Activated CD4-positive, alpha-beta T cell treated with anti-CD3 and anti-CD28 coated beads, Interleukin-10, Interleukin-2, amounts not matched to agents 100 ng/mL and 50 ng/mL, durations not matched to agents 16 hours and 8 hours (primary cell): Measurements from ENCODE around the gene PIERCE2.
"Not testable (repeated sequence)": the region's sequence is repeated elsewhere in the genome, so short reads cannot be mapped to it uniquely, and the experiment has no call there.

Source experiments
- DNase-seq: peaks from one replicate; pipeline ENCODE4 v3.0.0-alpha.2; 2020

Gene PIERCE2

DNA sequence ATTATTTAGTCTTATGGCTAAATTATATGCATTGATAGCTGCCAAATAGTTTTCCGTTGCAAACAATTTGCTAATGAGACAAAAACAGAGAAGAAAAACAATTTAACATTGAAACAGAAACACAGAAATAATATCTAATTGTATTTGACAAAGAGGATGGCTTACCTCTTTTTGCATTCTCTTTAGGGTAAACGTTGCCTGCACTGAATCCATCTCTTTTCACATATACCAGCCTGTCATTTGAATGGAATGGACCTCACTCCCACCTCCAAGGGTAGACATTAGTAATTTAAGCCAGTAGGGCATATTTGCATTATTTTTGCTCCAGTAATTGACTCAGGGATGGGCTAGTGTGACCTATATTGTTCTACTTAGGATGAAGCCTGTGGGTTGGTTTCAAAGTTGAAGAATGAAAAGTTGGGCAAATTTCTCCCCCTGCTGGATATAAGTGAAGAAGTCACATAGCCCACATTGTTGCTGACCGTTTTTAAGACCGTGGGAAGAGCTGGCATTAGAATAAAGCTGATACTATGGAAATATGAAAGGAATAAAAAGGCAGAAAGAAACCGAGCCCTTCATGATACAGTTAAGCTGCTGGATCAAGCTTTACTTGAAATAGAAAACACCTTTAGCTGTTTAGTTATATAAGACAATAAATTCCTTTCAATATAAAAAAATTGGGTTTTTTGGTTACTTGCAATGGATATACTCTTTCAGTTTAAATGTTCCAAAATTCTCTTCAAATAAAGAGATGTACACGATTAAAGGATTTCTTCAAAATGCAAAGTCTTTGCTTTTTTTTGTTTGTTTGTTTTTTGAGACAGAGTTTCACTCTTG, 26.9 kb downstream of the PIERCE2 start:
- DNase-seq = peak; percentile 56

DNA sequence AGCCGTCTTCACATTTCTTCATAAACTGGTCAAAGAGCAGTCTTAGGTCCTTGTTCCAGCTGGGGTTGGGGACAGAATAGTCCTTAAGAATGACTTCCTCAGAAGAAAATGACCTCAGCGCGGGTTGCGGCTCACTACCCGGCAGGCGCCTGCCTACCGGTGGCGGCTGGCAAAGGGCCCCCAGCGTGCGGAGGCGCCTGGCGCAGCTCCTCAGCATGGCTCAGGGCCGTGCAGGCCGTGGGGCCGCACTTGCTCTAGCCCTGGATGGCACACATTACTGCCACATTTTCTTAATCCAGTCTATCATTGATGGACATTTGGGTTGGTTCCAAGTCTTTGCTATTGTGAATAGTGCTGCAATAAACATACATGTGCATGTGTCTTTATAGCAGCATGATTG, 34.8 kb downstream of the PIERCE2 start:
- not testable (repeated sequence) for DNase-seq

DNA sequence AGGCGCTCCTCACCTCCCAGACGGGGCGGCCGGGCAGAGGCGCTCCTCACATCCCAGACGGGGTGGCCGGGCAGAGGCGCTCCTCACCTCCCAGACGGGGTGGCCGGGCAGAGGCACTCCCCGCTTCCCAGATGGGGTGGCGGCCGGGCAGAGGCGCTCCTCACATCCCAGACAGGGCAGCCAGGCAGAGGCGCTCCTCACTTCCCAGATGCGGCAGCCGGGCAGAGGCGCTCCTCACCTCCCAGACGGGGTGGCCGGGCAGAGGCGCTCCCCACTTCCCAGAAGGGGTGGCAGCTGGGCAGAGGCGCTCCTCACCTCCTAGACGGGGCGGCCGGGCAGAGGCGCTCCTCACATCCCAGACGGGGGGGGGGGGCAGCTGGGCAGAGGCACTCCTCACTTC, 37.6 kb downstream of the PIERCE2 start:
- not testable (repeated sequence) for DNase-seq

DNA sequence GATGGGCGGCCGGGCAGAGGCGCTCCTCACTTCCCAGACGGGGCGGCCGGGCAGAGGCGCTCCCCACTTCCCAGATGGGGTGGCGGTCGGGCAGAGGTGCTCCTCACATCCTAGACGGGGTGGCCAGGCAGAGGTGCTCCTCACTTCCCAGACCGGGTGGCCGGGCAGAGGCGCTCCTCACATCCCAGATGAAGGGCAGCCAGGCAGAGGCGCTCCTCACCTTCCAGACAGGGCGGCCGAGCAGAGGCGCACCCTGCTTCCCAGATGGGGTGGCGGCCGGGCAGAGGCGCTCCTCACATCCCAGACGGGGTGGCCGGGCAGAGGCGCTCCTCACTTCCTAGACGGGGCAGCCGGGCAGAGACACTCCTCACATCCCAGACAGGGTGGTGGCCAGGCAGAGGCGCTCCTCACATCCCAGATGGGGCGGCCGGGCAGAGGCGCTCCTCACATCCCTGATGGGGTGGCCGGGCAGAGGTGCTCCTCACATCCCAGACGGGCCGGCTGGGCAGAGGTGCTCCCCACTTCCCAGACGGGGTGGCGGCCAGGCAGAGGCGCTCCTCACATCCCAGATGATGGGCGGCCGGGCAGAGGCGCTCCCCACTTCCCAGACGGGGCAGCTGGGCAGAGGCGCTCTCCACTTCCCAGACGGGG, 38.2 kb downstream of the PIERCE2 start:
- not testable (repeated sequence) for DNase-seq

DNA sequence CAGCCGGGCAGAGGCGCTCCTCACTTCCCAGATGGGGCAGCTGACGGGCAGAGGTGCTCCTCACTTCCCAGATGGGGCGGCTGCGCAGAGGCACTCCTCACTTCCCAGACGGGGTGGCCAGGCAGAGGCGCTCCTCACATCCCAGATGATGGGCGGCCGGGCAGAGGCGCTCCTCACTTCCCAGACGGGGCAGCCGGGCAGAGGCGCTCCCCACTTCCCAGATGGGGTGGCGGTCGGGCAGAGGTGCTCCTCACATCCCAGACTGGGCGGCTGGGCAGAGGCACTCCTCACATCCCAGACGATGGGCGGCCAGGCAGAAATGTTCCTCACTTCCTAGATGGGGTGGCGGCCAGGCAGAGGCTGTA, 38.7 kb downstream of the PIERCE2 start:
- DNase-seq = not testable (repeated sequence)

DNA sequence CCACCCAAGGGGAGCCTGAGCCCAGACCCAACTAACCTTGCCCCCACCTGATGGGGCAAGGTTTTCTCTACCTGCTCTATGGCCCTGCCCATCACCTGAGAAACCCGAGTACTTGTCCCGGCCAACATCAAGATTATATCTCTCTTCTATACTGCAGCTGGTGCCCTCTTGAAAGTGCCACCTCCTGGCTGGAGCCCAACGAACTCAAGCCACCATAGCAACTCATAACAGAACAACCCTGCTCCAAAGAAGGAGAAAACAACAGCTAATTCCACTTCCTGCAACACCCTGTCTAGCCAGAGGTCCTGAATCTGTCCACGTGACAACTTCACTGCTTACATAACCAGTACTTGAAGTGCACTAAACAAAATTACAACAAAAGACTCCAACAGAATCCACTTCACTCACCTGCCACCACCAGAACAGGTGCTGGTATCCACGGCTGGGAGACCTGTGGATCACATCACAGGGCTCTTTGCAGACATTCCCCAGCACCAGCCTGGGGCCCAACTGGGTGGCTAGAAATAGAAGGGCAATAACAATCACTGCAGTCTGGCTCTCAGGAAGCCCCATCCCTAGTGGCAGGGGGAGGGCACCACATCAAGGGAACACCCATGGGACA, 49.2 kb downstream of the PIERCE2 start:
- no peak for DNase-seq

DNA sequence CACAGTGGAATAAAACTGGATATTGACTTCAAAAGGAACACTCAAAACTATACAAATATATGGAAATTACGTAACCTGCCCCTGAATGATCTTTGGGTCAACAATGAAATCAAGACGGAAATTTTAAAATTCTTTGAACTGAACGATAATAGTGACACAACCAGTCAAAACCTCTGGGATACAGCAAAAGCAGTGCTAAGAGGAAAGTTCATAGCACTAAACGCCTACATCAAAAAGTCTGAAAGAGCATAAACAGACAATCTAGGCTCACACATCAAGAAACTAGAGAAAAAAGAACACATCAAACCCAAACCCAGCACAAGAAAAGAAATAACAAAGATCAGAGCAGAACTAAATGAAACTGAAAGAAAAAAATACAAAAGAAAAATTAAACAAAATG, 53.2 kb downstream of the PIERCE2 start:
- DNase-seq = no peak

DNA sequence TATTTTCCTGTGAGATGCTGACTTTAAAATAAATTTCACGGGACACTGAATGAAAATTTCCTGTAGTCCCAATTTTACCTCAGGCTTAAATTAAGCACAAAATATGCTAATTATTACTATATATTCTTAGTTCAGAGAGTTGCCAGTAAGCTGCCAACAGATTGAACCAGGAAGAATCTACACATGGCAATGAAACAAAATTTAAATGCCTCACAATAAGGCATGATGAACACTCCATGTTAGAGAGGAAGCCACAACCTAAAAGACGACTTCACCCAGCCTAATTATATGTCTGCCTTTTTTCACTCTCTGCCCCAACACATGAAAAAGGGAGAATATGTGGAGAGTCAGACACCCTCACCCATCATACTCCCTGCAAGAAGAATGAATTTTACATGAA, 60.0 kb downstream of the PIERCE2 start:
- no peak for DNase-seq
